Pancreas (tissue), 10 donors: ENCODE measurements around the gene CTNNA3. TPM values are rescaled to one million over a fixed set of nuclear protein-coding genes. Genes with fewer than 3 reads are reported as not detected.

ENCODE experiments used
- ATAC-seq, 4 donors: fragments of 200-7000 bp; cut with Tn5 transposase; one replicate each; pipeline versions ENCODE4 v1.8.0 to v1.9.1; 2020; ENCODE audit warnings: mild to moderate bottlenecking in 4 of 4, moderate library complexity in 4 of 4
- DNase-seq, 6 donors: peaks; one replicate each; pipeline ENCODE4 v3.0.0-alpha.2; 2020
- FAIRE-seq: peaks from 2 replicates; lab custom pipeline; 2012; peaks lifted over from hg19 to GRCh38; lab: Jason Lieb, UNC
- H3K27ac ChIP-seq, 4 donors: fragments of 200-600 bp; sonication (generic); 1 replicate in 3 of 4; 2 replicates in 1 of 4; pipeline versions ENCODE4 v1.5.0 to v1.8.0; 2020
- H3K27me3 ChIP-seq, 4 donors: fragments of 200-600 bp; one replicate each; pipeline ENCODE4 v1.8.0; 2021
- H3K36me3 ChIP-seq, 3 donors: fragments of 200-600 bp; sonication (generic) in 1 of 3; one replicate each; pipeline versions ENCODE4 v1.5.0 to v1.8.0; 2020 to 2021
- H3K4me1 ChIP-seq, 3 donors: fragments of 200-600 bp; one replicate each; pipeline ENCODE4 v1.8.0; 2021
- H3K4me3 ChIP-seq, 4 donors: fragments of 200-600 bp; sonication (generic) in 2 of 4; one replicate each; pipeline versions ENCODE4 v1.5.0 to v1.8.0; 2020 to 2021
- H3K9me3 ChIP-seq, 4 donors: fragments of 200-600 bp; one replicate each; pipeline ENCODE4 v1.8.0; 2021
- WGBS, 2 donors: extraction: QIAGEN DNeasy Blood & Tissue Kit; methylation state at CpG; one replicate each; pipeline ENCODE4 v1.1.7; 2013; 5-methylcytosine and 5-hydroxymethylcytosine counted together
- intact Hi-C, 3 donors: fragments of 100-400 bp; cut with DNase I; formaldehyde crosslinking; loops; one replicate each; pipeline versions ENCODE4 v1.11.1 to v1.14.2; 2022
- polyA plus RNA-seq, 2 donors: library from polyadenylated mRNA; stranded (reverse); fragments of 200-250 nt; gene quantifications; one replicate each; pipeline ENCODE4 v1.2.3, GENCODE V29; 2013
- total RNA-seq, 6 donors: library from RNA; stranded (reverse); fragmentation: NEBNext Ultra II Directional in 4 of 6; extraction: Animal tissue kit (Norgen Biotek cat#: 25700) in 4 of 6; gene quantifications; one replicate each; pipeline versions ENCODE4 v1.2.1 to v1.2.4, GENCODE V29; 2021 to 2023
- TF ChIP-seq, protein P1 (sequence below), 4 donors: fragments of 200-600 bp; sonication (generic) in 3 of 4; IDR thresholded peaks; one replicate each; pipeline versions ENCODE4 v1.5.0 to v1.8.0; 2021; ENCODE audit warnings: antibody characterized with exemption in 4 of 4
- donor health status: healthy with polysubstance abuse.
- donor health status: DM: no; HTN: no; CAD: no; lungs with moderate emphysema.
- donor health status: DM: no; HTN: no; CAD: no.
- donor health status: control.
- donor health status: control.
- donor health status: Bipolar disorder and iron deficiency.
- donor health status: DM: yes; HTN: yes; CAD: no.
- donor health status: DM: no; HTN: no; CAD: no.
- donor health status: DM: no; HTN: no; CAD: no.
- donor health status: DM: yes; HTN: yes; CAD: no.

The CTNNA3 gene
- total and polyA plus RNA-seq, 8 donors: 0.02 to 0.83 (median 0.21) TPM

DNA sequence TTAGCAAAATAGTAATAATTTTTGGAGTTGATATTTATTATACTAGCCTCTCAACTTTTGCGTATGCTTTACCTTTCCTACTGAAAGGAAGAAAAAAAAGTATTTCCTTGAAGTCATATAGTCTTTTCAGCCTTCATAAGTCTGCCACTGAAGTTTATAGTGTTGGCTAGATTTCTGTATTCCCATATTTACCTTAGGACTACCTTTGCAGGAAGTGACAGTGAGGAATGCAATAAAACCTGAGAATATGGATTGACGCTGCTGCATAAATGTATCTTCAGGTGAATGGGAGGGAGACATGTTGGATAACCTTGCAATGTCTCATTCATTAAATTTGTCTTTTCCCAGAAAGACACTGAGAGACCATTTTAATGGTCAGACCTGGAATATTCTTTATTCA lies 776.7 kb downstream of the CTNNA3 start:
- TF ChIP-seq, protein P1, sequence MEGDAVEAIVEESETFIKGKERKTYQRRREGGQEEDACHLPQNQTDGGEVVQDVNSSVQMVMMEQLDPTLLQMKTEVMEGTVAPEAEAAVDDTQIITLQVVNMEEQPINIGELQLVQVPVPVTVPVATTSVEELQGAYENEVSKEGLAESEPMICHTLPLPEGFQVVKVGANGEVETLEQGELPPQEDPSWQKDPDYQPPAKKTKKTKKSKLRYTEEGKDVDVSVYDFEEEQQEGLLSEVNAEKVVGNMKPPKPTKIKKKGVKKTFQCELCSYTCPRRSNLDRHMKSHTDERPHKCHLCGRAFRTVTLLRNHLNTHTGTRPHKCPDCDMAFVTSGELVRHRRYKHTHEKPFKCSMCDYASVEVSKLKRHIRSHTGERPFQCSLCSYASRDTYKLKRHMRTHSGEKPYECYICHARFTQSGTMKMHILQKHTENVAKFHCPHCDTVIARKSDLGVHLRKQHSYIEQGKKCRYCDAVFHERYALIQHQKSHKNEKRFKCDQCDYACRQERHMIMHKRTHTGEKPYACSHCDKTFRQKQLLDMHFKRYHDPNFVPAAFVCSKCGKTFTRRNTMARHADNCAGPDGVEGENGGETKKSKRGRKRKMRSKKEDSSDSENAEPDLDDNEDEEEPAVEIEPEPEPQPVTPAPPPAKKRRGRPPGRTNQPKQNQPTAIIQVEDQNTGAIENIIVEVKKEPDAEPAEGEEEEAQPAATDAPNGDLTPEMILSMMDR (IDR thresholded peaks at IDR 0.05): no peak
- FAIRE-seq: no peak

DNA sequence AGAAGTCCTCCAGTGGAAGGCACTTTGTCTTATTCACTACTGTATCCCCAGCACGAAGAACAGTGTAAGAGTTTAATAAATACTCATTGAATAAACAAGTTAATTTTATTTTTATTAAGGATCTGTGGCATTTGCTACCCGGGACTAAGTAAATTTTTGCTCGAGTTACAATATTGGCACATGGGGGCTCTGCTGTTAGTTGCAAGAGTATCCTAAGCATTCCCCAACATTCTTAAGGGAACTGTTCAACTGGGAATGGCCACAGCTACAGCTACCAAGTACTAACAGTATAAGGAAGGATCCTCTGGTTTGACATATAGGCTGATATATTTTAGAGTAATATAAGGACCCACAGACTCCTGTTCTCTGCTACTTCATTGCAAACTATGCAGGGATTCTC lies 778.9 kb downstream of the CTNNA3 start:
- Histone ChIP-seq H3K4me1 (no peaks in the 10 kb centered on the region), H3K27me3 (no peaks in the 10 kb centered on the region), H3K9me3 (no peaks in the 10 kb centered on the region), H3K36me3 (no peaks in the 10 kb centered on the region), H3K4me3 (no peak overlapping the region), H3K27ac (no peak overlapping the region)
- TF ChIP-seq, protein P1 (IDR thresholded peaks at IDR 0.05): no peak
- intact Hi-C loops: no loop called here
- no peak for DNase-seq
- no peak for ATAC-seq
- 24% methylated on average over 3 of the region's 3 CpGs for WGBS, 2 donors
- FAIRE-seq: no peak

More for the DNA sequence above, 776.7 kb downstream of the CTNNA3 start:
- no peaks in the 10 kb centered on the region for H3K36me3 ChIP-seq
- ATAC-seq (no peak), DNase-seq (no peak)
- no peak overlapping the region for H3K27ac ChIP-seq
- H3K4me3 ChIP-seq: no peak overlapping the region
- intact Hi-C loops: no loop called here
- H3K27me3 ChIP-seq: no peaks in the 10 kb centered on the region
- H3K9me3 ChIP-seq: no peaks in the 10 kb centered on the region
- H3K4me1 ChIP-seq: no peaks in the 10 kb centered on the region
- 87 to 95% methylated on average over 2 of the region's 2 CpGs for WGBS, 2 donors

DNA sequence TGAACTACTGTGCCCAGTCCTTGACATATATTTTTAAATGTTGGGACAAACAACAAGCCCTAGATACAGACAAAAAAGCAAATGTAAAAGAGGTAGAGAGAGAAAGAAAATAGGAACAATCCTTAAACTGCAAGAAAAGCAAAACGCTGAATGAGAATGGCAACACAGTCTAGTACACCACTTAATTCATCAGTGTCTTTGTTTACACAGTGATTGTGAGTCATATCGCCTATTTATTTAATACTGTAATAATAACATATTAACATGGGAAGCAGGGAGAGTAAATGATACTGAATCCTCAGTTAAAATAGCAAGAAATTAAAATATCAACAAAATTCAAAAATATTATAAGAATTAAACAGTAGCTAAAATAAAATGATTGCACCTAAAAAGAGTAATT lies 780.0 kb downstream of the CTNNA3 start:
- no peak overlapping the region for H3K4me3 ChIP-seq
- DNase-seq: no peak
- no peaks in the 10 kb centered on the region for H3K27me3 ChIP-seq
- ATAC-seq: peak in 2 of 4 donors; percentile 53 to 60
- H3K27ac ChIP-seq: no peak overlapping the region
- FAIRE-seq: no peak
- no peaks in the 10 kb centered on the region for H3K36me3 ChIP-seq
- intact Hi-C loops: no loop called here
- H3K4me1 ChIP-seq: no peaks in the 10 kb centered on the region
- TF ChIP-seq, protein P1 (IDR thresholded peaks at IDR 0.05): no peak
- 34 to 35% methylated on average over 2 of the region's 2 CpGs for WGBS, 2 donors
- no peaks in the 10 kb centered on the region for H3K9me3 ChIP-seq

DNA sequence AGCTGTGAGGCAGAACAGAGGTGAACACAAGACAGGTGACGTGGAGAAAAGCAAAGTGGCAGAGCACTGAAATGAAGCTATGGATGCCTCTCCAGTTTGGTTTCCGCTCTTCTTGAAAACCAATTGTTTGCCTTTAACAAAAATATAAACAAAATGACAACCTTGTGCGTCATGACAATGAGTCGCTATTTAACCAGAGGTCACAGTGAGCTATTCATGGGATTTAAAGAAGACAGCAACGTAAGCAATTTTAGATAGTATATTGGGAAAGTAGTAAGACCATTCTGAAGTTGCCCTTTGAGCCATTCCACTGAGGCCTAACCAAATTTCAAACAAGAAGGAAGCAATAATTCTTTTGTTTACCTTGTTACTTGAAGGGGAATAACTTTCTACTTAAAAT lies 785.3 kb downstream of the CTNNA3 start:
- H3K4me1 ChIP-seq: no peaks in the 10 kb centered on the region
- no peaks in the 10 kb centered on the region for H3K36me3 ChIP-seq
- FAIRE-seq: no peak
- H3K27me3 ChIP-seq: no peaks in the 10 kb centered on the region
- no peak for DNase-seq
- no peaks in the 10 kb centered on the region for H3K9me3 ChIP-seq
- intact Hi-C loops: no loop called here
- H3K27ac ChIP-seq: no peak overlapping the region
- WGBS, 2 donors: 84 to 88% methylated on average over 5 of the region's 5 CpGs
- TF ChIP-seq, protein P1 (IDR thresholded peaks at IDR 0.05): no peak
- no peak overlapping the region for H3K4me3 ChIP-seq
- ATAC-seq: no peak

DNA sequence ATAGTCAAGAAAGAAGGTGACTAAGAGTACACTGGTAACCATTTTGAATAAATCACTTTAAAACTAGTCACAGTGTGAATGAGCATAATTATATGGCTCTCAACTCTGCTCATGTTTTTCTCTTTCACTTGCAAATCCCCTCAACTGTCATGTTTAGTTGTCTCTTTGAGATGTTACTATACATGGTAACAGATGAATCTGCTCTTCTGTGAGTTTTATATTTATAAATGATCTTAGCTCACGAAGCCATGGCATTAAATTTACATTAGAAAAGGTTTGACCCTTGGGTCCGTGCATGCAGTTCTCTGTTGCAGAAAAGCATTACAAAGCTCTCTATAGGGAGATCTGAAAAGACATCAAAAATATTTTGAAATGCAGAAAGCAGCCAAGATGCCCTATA lies 803.1 kb downstream of the CTNNA3 start:
- TF ChIP-seq, protein P1 (IDR thresholded peaks at IDR 0.05): no peak
- WGBS, 2 donors: 46 to 72% methylated on average over 2 of the region's 2 CpGs

More for the DNA sequence above, 803.1 kb downstream of the CTNNA3 start:
- ATAC-seq: no peak
- FAIRE-seq: no peak
- no peaks in the 10 kb centered on the region for H3K27me3 ChIP-seq
- H3K4me1 ChIP-seq: no peaks in the 10 kb centered on the region
- H3K9me3 ChIP-seq: no peaks in the 10 kb centered on the region
- H3K27ac ChIP-seq: no peak overlapping the region
- intact Hi-C loops: no loop called here
- DNase-seq: no peak
- H3K4me3 ChIP-seq: no peak overlapping the region
- no peaks in the 10 kb centered on the region for H3K36me3 ChIP-seq
